ENCODE data around the gene RABL6. TPM values are rescaled to one million over a fixed set of nuclear protein-coding genes. Genes with fewer than 3 reads are reported as not detected.

Gene RABL6
- total and polyA plus RNA-seq, 7 donors: 36.0 to 103 (median 55.9) TPM

GRCh38 chr9:136851941-136852663, 44.4 kb downstream of the RABL6 start, which contains the start of gene MAMDC4:
MAMDC4 (plus strand) TSS chr9:136852346; CDS start chr9:136852417, 71 bp downstream.
- Histone ChIP-seq H3K4me1 (peaks cover 0 to 32% (median 32%) of the 10 kb centered on the region in 4 donors), H3K27me3 (peaks cover 4 to 15% (median 14%) of the 10 kb centered on the region in 3 donors), H3K36me3 (peaks cover 0 to 6% (median 0%) of the 10 kb centered on the region in 4 donors), H3K4me3 (no peak within 1 kb of the TSS), H3K9me3 (no peaks in the 10 kb centered on the region), H3K27ac (no peak within 1 kb of the TSS)
- TF ChIP-seq EP300 (IDR thresholded peaks at IDR 0.05): no peak
- no peak for TF ChIP-seq POLR2AphosphoS5 (IDR thresholded peaks at IDR 0.05)
- no peak for TF ChIP-seq POLR2A (IDR thresholded peaks at IDR 0.05)
- TF ChIP-seq CTCF (IDR thresholded peaks at IDR 0.05): no peak
- intact Hi-C loops (cut with DNase I): loop anchor here (2.0 kb wide), 1 partner anchor 13 kb away; no protein-coding TSS in a partner anchor
- no peak for DNase-seq
- 68 to 79% methylated on average over 23 of the region's 23 CpGs for whole genome bisulfite sequencing, 2 donors

- no peak for TF ChIP-seq EP300 (IDR thresholded peaks at IDR 0.05)
- no peak for TF ChIP-seq CTCF (IDR thresholded peaks at IDR 0.05)
- no peak for TF ChIP-seq POLR2AphosphoS5 (IDR thresholded peaks at IDR 0.05)
- no peak for TF ChIP-seq POLR2A (IDR thresholded peaks at IDR 0.05)
- Histone ChIP-seq H3K4me1 (peaks cover 0 to 24% (median 24%) of the 10 kb centered on the region in 4 donors), H3K27ac (no peak overlapping the region), H3K4me3 (no peak overlapping the region), H3K9me3 (no peaks in the 10 kb centered on the region), H3K36me3 (peaks cover 0 to 6% (median 0%) of the 10 kb centered on the region in 4 donors), H3K27me3 (peaks cover 0 to 7% (median 6%) of the 10 kb centered on the region in 3 donors)
- 82 to 88% methylated on average over 29 of the region's 29 CpGs for WGBS, 2 donors
- intact Hi-C loops (cut with DNase I): no loop called here
- DNase-seq: peak; percentile 60
These were observed 45.2 kb downstream of the RABL6 start for GRCh38 chr9:136852664-136853595.

- intact Hi-C loops (cut with DNase I): no loop called here
- H3K27me3 ChIP-seq: no peaks in the 10 kb centered on the region
- H3K36me3 ChIP-seq: peaks cover 0 to 6% (median 0%) of the 10 kb centered on the region in 4 donors
- H3K27ac ChIP-seq: no peak overlapping the region
- 82 to 85% methylated on average over 18 of the region's 18 CpGs for WGBS, 2 donors
- peak; percentile 61 for DNase-seq
- H3K4me3 ChIP-seq: no peak overlapping the region
- TF ChIP-seq EP300 (IDR thresholded peaks at IDR 0.05) (no peak), POLR2AphosphoS5 (IDR thresholded peaks at IDR 0.05) (no peak), CTCF (IDR thresholded peaks at IDR 0.05) (no peak), POLR2A (IDR thresholded peaks at IDR 0.05) (no peak)
- H3K4me1 ChIP-seq: peaks cover 0 to 24% (median 19%) of the 10 kb centered on the region in 4 donors
- no peaks in the 10 kb centered on the region for H3K9me3 ChIP-seq
These were observed 45.9 kb downstream of the RABL6 start for GRCh38 chr9:136853596-136854112.

- Histone ChIP-seq H3K9me3 (no peaks in the 10 kb centered on the region), H3K27ac (no peak overlapping the region), H3K36me3 (peaks cover 0 to 6% (median 0%) of the 10 kb centered on the region in 4 donors), H3K4me3 (no peak overlapping the region), H3K27me3 (no peaks in the 10 kb centered on the region), H3K4me1 (peaks cover 0 to 30% (median 24%) of the 10 kb centered on the region in 4 donors)
- intact Hi-C loops (cut with DNase I): no loop called here
- DNase-seq: peak; percentile 67
- TF ChIP-seq CTCF (IDR thresholded peaks at IDR 0.05) (no peak), EP300 (IDR thresholded peaks at IDR 0.05) (no peak), POLR2A (IDR thresholded peaks at IDR 0.05) (no peak), POLR2AphosphoS5 (IDR thresholded peaks at IDR 0.05) (no peak)
- WGBS, 2 donors: 64 to 72% methylated on average over 30 of the region's 30 CpGs
These were observed 46.5 kb downstream of the RABL6 start for GRCh38 chr9:136854113-136854841.
